NCI-H1436 treated with DMSO at 0.1 percent for 48 hours (cell line): Measurements from ENCODE around the gene HSP90B1.

Source experiments
- DNase-seq: peaks from one replicate; lab custom pipeline; 2025; lab: John Stamatoyannopoulos, UW

HSP90B1 gene

GRCh38 chr12:103929046-103929783, 995 bp upstream of the HSP90B1 start:
- peak; percentile 72 for DNase-seq

- DNase-seq: no peak
Measured at GRCh38 chr12:103929784-103930033, 501 bp upstream of the HSP90B1 start.

- DNase-seq: no peak
Measured at GRCh38 chr12:103930787-103931735, 851 bp downstream of the HSP90B1 start.

- DNase-seq: no peak
Measured at GRCh38 chr12:103933237-103933636, 3.0 kb downstream of the HSP90B1 start.

GRCh38 chr12:103936679-103937078, 6.5 kb downstream of the HSP90B1 start:
- DNase-seq: no peak

- no peak for DNase-seq
Measured at GRCh38 chr12:103944964-103945363, 14.8 kb downstream of the HSP90B1 start.

- DNase-seq: no peak
Measured at GRCh38 chr12:103947871-103948555, 17.8 kb downstream of the HSP90B1 start.

- no peak for DNase-seq
Measured at GRCh38 chr12:103948746-103949406, 18.7 kb downstream of the HSP90B1 start.

- no peak for DNase-seq
Measured at GRCh38 chr12:103952497-103952896, 22.3 kb downstream of the HSP90B1 start.

GRCh38 chr12:103955811-103956508, 25.8 kb downstream of the HSP90B1 start:
- no peak for DNase-seq

GRCh38 chr12:103956509-103957027, 26.4 kb downstream of the HSP90B1 start:
- no peak for DNase-seq

- no peak for DNase-seq
Measured at GRCh38 chr12:103957865-103958388, 27.7 kb downstream of the HSP90B1 start.

- no peak for DNase-seq
Measured at GRCh38 chr12:103958621-103959020, 28.4 kb downstream of the HSP90B1 start.

GRCh38 chr12:103960616-103961227, 30.5 kb downstream of the HSP90B1 start:
- no peak for DNase-seq

- DNase-seq: no peak
Measured at GRCh38 chr12:103962493-103962892, 32.3 kb downstream of the HSP90B1 start.

- no peak for DNase-seq
Measured at GRCh38 chr12:103964805-103965204, 34.6 kb downstream of the HSP90B1 start.

- DNase-seq: no peak
Measured at GRCh38 chr12:103965255-103965589, 35.0 kb downstream of the HSP90B1 start.

- DNase-seq: peak; percentile 91
Measured at GRCh38 chr12:103965590-103966504, 35.6 kb downstream of the HSP90B1 start, which contains the start of gene TDG. TSS of gene TDG (plus strand) at chr12:103965872. CDS start at chr12:103966038, 166 bp downstream.

- no peak for DNase-seq
Measured at GRCh38 chr12:103966736-103967135, 36.5 kb downstream of the HSP90B1 start.

GRCh38 chr12:103969391-103969790, 39.2 kb downstream of the HSP90B1 start:
- DNase-seq: no peak
